WTC11 (cell line): Measurements from ENCODE around the gene OR6C68. TPM values are rescaled to one million over a fixed set of nuclear protein-coding genes. Genes with fewer than 3 reads are reported as not detected.

ENCODE experiments used
- ATAC-seq: fragments of 200-7000 bp; cut with Tn5 transposase; 2 replicates; pipeline ENCODE4 v1.10.0; 2021; ENCODE audit warnings: mild to moderate bottlenecking, moderate library complexity
- CTCF ChIA-PET: fragments of 300-600 bp; sonication (Branson Sonifier 250); formaldehyde crosslinking; loops from one replicate; lab custom pipeline; 2021; ENCODE audit warnings: antibody characterized with exemption; lab: Charles Lee
- POLR2A ChIA-PET: fragments of 350-600 bp; sonication (Branson Sonifier 250); formaldehyde crosslinking; loops from one replicate; lab custom pipeline; 2021; ENCODE audit warnings: antibody characterized with exemption; lab: Charles Lee
- DNase-seq: peaks from one replicate; pipeline ENCODE4 v3.0.0; 2021; ENCODE audit warnings: low spot score
- H3K27ac Mint-ChIP-seq: 2 replicates; pipeline ENCODE4 v1.8.0; 2021; ENCODE audit warnings: mixed read lengths
- H3K27me3 Mint-ChIP-seq: 2 replicates; pipeline ENCODE4 v1.8.0; 2021; ENCODE audit warnings: low read depth, mild to moderate bottlenecking, moderate library complexity, mixed read lengths
- H3K36me3 Mint-ChIP-seq: 2 replicates; pipeline ENCODE4 v1.8.0; 2021; ENCODE audit warnings: mixed read lengths
- H3K4me1 Mint-ChIP-seq: 2 replicates; pipeline ENCODE4 v1.8.0; 2022; ENCODE audit warnings: mixed read lengths
- H3K4me3 Mint-ChIP-seq: 2 replicates; pipeline ENCODE4 v1.8.0; 2021; ENCODE audit warnings: mild to moderate bottlenecking, moderate library complexity, mixed read lengths
- H3K9me3 Mint-ChIP-seq: 2 replicates; pipeline ENCODE4 v1.8.0; 2021; ENCODE audit warnings: mixed read lengths
- AFF4 ChIP-seq: sonication (generic); formaldehyde crosslinking; IDR thresholded peaks from 2 replicates; pipeline ENCODE4 v1.8.1; 2023; ENCODE audit warnings: mild to moderate bottlenecking, missing genetic modification reagents, borderline replicate concordance
- ELF4 ChIP-seq: sonication (generic); formaldehyde crosslinking; IDR thresholded peaks from 2 replicates; pipeline ENCODE4 v1.8.1; 2022; ENCODE audit warnings: low read depth, mild to moderate bottlenecking, moderate library complexity, missing genetic modification reagents
- FOXK1 ChIP-seq: sonication (generic); formaldehyde crosslinking; IDR thresholded peaks from 2 replicates; pipeline ENCODE4 v1.8.0; 2022; ENCODE audit warnings: mild to moderate bottlenecking, moderate library complexity, missing genetic modification reagents
- JAZF1 ChIP-seq: fragments of 250-450 bp; sonication (Bioruptor Pico); IDR thresholded peaks from 2 replicates; pipeline ENCODE4 v1.9.0; 2021; ENCODE audit warnings: moderate library complexity, mild to moderate bottlenecking, inconsistent platforms
- MAX ChIP-seq: sonication (generic); formaldehyde crosslinking; IDR thresholded peaks from 2 replicates; pipeline ENCODE4 v1.8.0; 2022; ENCODE audit warnings: mild to moderate bottlenecking, missing genetic modification reagents
- NFE2L1 ChIP-seq: sonication (generic); formaldehyde crosslinking; IDR thresholded peaks from 2 replicates; pipeline ENCODE4 v1.8.1; 2023; ENCODE audit warnings: missing genetic modification reagents
- PRRX2 ChIP-seq: fragments of 250-450 bp; sonication (Bioruptor Pico); IDR thresholded peaks from 2 replicates; pipeline ENCODE4 v1.8.0; 2021; ENCODE audit warnings: mild to moderate bottlenecking
- USF1 ChIP-seq: sonication (generic); formaldehyde crosslinking; IDR thresholded peaks from 2 replicates; pipeline ENCODE4 v1.8.0; 2022; ENCODE audit warnings: mild to moderate bottlenecking, missing genetic modification reagents
- total RNA-seq: library from RNA; stranded (reverse); gene quantifications from 3 replicates; pipeline ENCODE4 v1.2.3, GENCODE V29; 2021
- TF ChIP-seq, protein P1 (sequence below): sonication (generic); formaldehyde crosslinking; IDR thresholded peaks from 2 replicates; pipeline ENCODE4 v1.8.1; 2022; ENCODE audit warnings: low read depth, missing genetic modification reagents, borderline replicate concordance
- TF ChIP-seq, protein P2 (sequence below): fragments of 250-450 bp; sonication (Bioruptor Pico); IDR thresholded peaks from 2 replicates; pipeline ENCODE4 v1.9.0; 2021; ENCODE audit warnings: mild to moderate bottlenecking
- TF ChIP-seq, protein P3 (sequence below): sonication (generic); formaldehyde crosslinking; IDR thresholded peaks from 2 replicates; pipeline ENCODE4 v1.8.1; 2023; ENCODE audit warnings: mild to moderate bottlenecking, missing genetic modification reagents, moderate library complexity
- TF ChIP-seq, protein P4 (sequence below): sonication (generic); formaldehyde crosslinking; IDR thresholded peaks from 2 replicates; pipeline ENCODE4 v1.8.0; 2023; ENCODE audit warnings: missing genetic modification reagents, mild to moderate bottlenecking, borderline replicate concordance

OR6C68 gene
- total RNA-seq, 1 experiment from 2014 or later, result not detected

GRCh38 chr12:55469291-55469690 is 22.9 kb upstream of the OR6C68 start:
- Mint-ChIP-seq H3K4me3 (no peak overlapping the region), H3K9me3 (peaks cover 4% of the 10 kb centered on the region; the same call in 1 of the 2 replicates), H3K36me3 (0 out of 2 replicates have a peak, but pooled peaks cover 3% of the 10 kb centered on the region), H3K27me3 (no peaks in the 10 kb centered on the region), H3K4me1 (peaks cover 9% of the 10 kb centered on the region), H3K27ac (no peak overlapping the region)
- ChIA-PET CTCF (no interaction called here), POLR2A (no interaction called here)
- TF ChIP-seq ELF4 (CRISPR knock-in tag), result no peak
- TF ChIP-seq, protein P1, sequence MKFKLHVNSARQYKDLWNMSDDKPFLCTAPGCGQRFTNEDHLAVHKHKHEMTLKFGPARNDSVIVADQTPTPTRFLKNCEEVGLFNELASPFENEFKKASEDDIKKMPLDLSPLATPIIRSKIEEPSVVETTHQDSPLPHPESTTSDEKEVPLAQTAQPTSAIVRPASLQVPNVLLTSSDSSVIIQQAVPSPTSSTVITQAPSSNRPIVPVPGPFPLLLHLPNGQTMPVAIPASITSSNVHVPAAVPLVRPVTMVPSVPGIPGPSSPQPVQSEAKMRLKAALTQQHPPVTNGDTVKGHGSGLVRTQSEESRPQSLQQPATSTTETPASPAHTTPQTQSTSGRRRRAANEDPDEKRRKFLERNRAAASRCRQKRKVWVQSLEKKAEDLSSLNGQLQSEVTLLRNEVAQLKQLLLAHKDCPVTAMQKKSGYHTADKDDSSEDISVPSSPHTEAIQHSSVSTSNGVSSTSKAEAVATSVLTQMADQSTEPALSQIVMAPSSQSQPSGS (CRISPR knock-in tag), result no peak
- no peak for TF ChIP-seq MAX
- TF ChIP-seq USF1 (CRISPR knock-in tag), result no peak
- TF ChIP-seq NFE2L1 (CRISPR knock-in tag), result no peak
- TF ChIP-seq, protein P2, sequence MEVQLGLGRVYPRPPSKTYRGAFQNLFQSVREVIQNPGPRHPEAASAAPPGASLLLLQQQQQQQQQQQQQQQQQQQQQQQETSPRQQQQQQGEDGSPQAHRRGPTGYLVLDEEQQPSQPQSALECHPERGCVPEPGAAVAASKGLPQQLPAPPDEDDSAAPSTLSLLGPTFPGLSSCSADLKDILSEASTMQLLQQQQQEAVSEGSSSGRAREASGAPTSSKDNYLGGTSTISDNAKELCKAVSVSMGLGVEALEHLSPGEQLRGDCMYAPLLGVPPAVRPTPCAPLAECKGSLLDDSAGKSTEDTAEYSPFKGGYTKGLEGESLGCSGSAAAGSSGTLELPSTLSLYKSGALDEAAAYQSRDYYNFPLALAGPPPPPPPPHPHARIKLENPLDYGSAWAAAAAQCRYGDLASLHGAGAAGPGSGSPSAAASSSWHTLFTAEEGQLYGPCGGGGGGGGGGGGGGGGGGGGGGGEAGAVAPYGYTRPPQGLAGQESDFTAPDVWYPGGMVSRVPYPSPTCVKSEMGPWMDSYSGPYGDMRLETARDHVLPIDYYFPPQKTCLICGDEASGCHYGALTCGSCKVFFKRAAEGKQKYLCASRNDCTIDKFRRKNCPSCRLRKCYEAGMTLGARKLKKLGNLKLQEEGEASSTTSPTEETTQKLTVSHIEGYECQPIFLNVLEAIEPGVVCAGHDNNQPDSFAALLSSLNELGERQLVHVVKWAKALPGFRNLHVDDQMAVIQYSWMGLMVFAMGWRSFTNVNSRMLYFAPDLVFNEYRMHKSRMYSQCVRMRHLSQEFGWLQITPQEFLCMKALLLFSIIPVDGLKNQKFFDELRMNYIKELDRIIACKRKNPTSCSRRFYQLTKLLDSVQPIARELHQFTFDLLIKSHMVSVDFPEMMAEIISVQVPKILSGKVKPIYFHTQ, result no peak
- TF ChIP-seq, protein P3, sequence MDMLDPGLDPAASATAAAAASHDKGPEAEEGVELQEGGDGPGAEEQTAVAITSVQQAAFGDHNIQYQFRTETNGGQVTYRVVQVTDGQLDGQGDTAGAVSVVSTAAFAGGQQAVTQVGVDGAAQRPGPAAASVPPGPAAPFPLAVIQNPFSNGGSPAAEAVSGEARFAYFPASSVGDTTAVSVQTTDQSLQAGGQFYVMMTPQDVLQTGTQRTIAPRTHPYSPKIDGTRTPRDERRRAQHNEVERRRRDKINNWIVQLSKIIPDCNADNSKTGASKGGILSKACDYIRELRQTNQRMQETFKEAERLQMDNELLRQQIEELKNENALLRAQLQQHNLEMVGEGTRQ (CRISPR knock-in tag), result no peak
- no peak for TF ChIP-seq JAZF1 (CRISPR knock-in tag)
- TF ChIP-seq, protein P4, sequence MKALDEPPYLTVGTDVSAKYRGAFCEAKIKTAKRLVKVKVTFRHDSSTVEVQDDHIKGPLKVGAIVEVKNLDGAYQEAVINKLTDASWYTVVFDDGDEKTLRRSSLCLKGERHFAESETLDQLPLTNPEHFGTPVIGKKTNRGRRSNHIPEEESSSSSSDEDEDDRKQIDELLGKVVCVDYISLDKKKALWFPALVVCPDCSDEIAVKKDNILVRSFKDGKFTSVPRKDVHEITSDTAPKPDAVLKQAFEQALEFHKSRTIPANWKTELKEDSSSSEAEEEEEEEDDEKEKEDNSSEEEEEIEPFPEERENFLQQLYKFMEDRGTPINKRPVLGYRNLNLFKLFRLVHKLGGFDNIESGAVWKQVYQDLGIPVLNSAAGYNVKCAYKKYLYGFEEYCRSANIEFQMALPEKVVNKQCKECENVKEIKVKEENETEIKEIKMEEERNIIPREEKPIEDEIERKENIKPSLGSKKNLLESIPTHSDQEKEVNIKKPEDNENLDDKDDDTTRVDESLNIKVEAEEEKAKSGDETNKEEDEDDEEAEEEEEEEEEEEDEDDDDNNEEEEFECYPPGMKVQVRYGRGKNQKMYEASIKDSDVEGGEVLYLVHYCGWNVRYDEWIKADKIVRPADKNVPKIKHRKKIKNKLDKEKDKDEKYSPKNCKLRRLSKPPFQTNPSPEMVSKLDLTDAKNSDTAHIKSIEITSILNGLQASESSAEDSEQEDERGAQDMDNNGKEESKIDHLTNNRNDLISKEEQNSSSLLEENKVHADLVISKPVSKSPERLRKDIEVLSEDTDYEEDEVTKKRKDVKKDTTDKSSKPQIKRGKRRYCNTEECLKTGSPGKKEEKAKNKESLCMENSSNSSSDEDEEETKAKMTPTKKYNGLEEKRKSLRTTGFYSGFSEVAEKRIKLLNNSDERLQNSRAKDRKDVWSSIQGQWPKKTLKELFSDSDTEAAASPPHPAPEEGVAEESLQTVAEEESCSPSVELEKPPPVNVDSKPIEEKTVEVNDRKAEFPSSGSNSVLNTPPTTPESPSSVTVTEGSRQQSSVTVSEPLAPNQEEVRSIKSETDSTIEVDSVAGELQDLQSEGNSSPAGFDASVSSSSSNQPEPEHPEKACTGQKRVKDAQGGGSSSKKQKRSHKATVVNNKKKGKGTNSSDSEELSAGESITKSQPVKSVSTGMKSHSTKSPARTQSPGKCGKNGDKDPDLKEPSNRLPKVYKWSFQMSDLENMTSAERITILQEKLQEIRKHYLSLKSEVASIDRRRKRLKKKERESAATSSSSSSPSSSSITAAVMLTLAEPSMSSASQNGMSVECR (CRISPR knock-in tag), result no peak
- no peak for TF ChIP-seq AFF4
- TF ChIP-seq FOXK1 (CRISPR knock-in tag), result no peak
- no peak for TF ChIP-seq PRRX2
- no peak for ATAC-seq
- no peak for DNase-seq
